Astrocyte (in vitro differentiated cells and primary cell): ENCODE measurements around the gene PLIN4. TPM values are rescaled to one million over a fixed set of nuclear protein-coding genes. Genes with fewer than 3 reads are reported as not detected.

Experiments
- DNase-seq: peaks from one replicate; pipeline ENCODE4 v3.0.0-alpha.2; 2010; ENCODE audit warnings: low read depth
- FAIRE-seq: peaks from 2 replicates; lab custom pipeline; 2011; peaks lifted over from hg19 to GRCh38; lab: Jason Lieb, UNC
- H2AFZ ChIP-seq: 2 replicates; pipeline ENCODE4 v1.6.0; 2012; ENCODE audit warnings: low read depth, low read length, inconsistent platforms
- H3K27ac ChIP-seq: 2 replicates; pipeline ENCODE4 v1.5.1; 2011; ENCODE audit warnings: low read depth, low read length, inconsistent platforms
- H3K27me3 ChIP-seq: 2 replicates; pipeline ENCODE4 v1.6.0; 2011; ENCODE audit warnings: low read length, inconsistent platforms; ENCODE audit not compliant: insufficient read depth
- H3K36me3 ChIP-seq: 2 replicates; pipeline ENCODE4 v1.5.1; 2011; ENCODE audit warnings: low read length, inconsistent platforms; ENCODE audit not compliant: insufficient read depth
- H3K4me1 ChIP-seq: 2 replicates; pipeline ENCODE4 v1.5.1; 2011; ENCODE audit warnings: low read length, inconsistent platforms; ENCODE audit not compliant: insufficient read depth
- H3K4me2 ChIP-seq: 2 replicates; pipeline ENCODE4 v1.6.0; 2012; ENCODE audit warnings: low read length, inconsistent platforms
- H3K4me3 ChIP-seq: 2 replicates; pipeline ENCODE4 v1.5.1; 2011; ENCODE audit warnings: low read depth, mild to moderate bottlenecking, low read length, inconsistent platforms; ENCODE audit not compliant: insufficient read depth
- H3K79me2 ChIP-seq: 2 replicates; pipeline ENCODE4 v1.6.0; 2012; ENCODE audit warnings: mild to moderate bottlenecking, low read length, inconsistent platforms; ENCODE audit not compliant: insufficient read depth
- H3K9ac ChIP-seq: 2 replicates; pipeline ENCODE4 v1.6.0; 2012; ENCODE audit warnings: mild to moderate bottlenecking, low read length, inconsistent platforms
- H3K9me3 ChIP-seq: 2 replicates; pipeline ENCODE4 v1.5.1; 2012; ENCODE audit warnings: low read depth, mild to moderate bottlenecking, low read length, inconsistent platforms; ENCODE audit not compliant: insufficient read depth
- H4K20me1 ChIP-seq: 2 replicates; pipeline ENCODE4 v1.6.0; 2012; ENCODE audit warnings: low read length, inconsistent platforms; ENCODE audit not compliant: insufficient read depth
- H3K27ac Mint-ChIP-seq: one replicate; pipeline ENCODE4 v1.8.0; 2021; ENCODE audit warnings: mild to moderate bottlenecking, mixed read lengths; ENCODE audit not compliant: unreplicated experiment
- H3K27me3 Mint-ChIP-seq: one replicate; pipeline ENCODE4 v1.8.0; 2021; ENCODE audit warnings: low read depth, mixed read lengths; ENCODE audit not compliant: unreplicated experiment
- H3K36me3 Mint-ChIP-seq: one replicate; pipeline ENCODE4 v1.8.0; 2021; ENCODE audit warnings: low read depth, mixed read lengths; ENCODE audit not compliant: unreplicated experiment
- H3K4me1 Mint-ChIP-seq: one replicate; pipeline ENCODE4 v1.8.0; 2021; ENCODE audit warnings: low read depth, mixed read lengths; ENCODE audit not compliant: unreplicated experiment
- H3K4me3 Mint-ChIP-seq: one replicate; pipeline ENCODE4 v1.8.0; 2021; ENCODE audit warnings: mild to moderate bottlenecking, moderate library complexity, mixed read lengths; ENCODE audit not compliant: unreplicated experiment
- H3K9me3 Mint-ChIP-seq: one replicate; pipeline ENCODE4 v1.8.0; 2021; ENCODE audit warnings: mild to moderate bottlenecking, mixed read lengths; ENCODE audit not compliant: unreplicated experiment
- EZH2 ChIP-seq: IDR thresholded peaks from 2 replicates; pipeline ENCODE4 v1.6.1; 2012; ENCODE audit warnings: mild to moderate bottlenecking, low read length, inconsistent platforms; ENCODE audit not compliant: insufficient read depth
- total RNA-seq: library from RNA; stranded (reverse); gene quantifications from 2 replicates; pipeline ENCODE4 v1.2.1, GENCODE V29; 2021
- TF ChIP-seq, protein P1 (sequence below): IDR thresholded peaks from 2 replicates; pipeline ENCODE4 v1.5.1; 2011; ENCODE audit warnings: low read depth, mild to moderate bottlenecking, inconsistent platforms, low read length, moderate library complexity; ENCODE audit not compliant: insufficient read depth

Gene PLIN4
- total RNA-seq, 1 donor from 2014 or later = 0.05 TPM

DNA sequence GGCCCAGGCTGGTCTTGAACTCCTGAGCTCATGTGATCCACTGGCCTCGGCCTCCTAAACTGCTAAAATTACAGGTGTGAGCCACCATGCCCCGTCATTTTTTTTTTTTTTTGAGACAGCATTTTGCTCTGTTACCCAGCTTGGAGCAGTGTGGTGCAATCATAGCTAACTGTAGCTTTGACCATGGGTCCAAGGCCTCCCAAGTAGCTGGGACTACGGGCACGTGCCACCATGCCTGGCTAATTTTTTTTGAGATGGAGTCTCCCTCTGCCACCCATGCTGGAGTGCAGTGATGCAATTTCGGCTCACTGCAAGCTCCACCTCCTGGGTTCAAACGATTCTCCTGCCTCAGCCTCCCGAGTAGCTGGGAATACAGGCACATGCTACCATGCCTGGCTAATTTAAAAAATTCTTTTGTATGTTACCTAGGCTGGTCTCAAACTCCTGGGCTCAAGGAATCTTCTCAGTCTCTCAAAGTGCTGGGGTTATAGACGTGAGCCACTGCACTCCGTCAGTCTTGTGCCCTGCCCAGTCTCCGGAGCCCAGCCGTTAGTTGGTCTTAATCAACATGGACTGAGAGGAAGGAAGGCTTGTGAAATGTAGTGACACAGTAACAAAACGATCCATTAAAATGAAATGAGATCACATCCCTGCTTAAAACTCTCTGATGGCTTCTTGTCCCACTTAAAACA lies 23.0 kb upstream of the PLIN4 start:
- Histone ChIP-seq H3K9ac (no peak overlapping the region), H3K4me2 (no peak overlapping the region), H3K27ac (no peak overlapping the region), H2AFZ (no peak overlapping the region), H3K9me3 (peaks cover 3% of the 10 kb centered on the region), H3K4me3 (no peak overlapping the region), H3K79me2 (no peaks in the 10 kb centered on the region), H4K20me1 (no peaks in the 10 kb centered on the region), H3K27me3 (peaks cover 8% of the 10 kb centered on the region), H3K4me1 (no peaks in the 10 kb centered on the region), H3K36me3 (no peaks in the 10 kb centered on the region)
- Mint-ChIP-seq H3K27ac (no peak overlapping the region), H3K27me3 (peaks cover 29% of the 10 kb centered on the region), H3K4me1 (no peaks in the 10 kb centered on the region), H3K36me3 (no peaks in the 10 kb centered on the region), H3K9me3 (no peaks in the 10 kb centered on the region), H3K4me3 (no peak overlapping the region)
- no peak for TF ChIP-seq EZH2
- TF ChIP-seq, protein P1, sequence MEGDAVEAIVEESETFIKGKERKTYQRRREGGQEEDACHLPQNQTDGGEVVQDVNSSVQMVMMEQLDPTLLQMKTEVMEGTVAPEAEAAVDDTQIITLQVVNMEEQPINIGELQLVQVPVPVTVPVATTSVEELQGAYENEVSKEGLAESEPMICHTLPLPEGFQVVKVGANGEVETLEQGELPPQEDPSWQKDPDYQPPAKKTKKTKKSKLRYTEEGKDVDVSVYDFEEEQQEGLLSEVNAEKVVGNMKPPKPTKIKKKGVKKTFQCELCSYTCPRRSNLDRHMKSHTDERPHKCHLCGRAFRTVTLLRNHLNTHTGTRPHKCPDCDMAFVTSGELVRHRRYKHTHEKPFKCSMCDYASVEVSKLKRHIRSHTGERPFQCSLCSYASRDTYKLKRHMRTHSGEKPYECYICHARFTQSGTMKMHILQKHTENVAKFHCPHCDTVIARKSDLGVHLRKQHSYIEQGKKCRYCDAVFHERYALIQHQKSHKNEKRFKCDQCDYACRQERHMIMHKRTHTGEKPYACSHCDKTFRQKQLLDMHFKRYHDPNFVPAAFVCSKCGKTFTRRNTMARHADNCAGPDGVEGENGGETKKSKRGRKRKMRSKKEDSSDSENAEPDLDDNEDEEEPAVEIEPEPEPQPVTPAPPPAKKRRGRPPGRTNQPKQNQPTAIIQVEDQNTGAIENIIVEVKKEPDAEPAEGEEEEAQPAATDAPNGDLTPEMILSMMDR = no peak
- FAIRE-seq = no peak
- no peak for DNase-seq

DNA sequence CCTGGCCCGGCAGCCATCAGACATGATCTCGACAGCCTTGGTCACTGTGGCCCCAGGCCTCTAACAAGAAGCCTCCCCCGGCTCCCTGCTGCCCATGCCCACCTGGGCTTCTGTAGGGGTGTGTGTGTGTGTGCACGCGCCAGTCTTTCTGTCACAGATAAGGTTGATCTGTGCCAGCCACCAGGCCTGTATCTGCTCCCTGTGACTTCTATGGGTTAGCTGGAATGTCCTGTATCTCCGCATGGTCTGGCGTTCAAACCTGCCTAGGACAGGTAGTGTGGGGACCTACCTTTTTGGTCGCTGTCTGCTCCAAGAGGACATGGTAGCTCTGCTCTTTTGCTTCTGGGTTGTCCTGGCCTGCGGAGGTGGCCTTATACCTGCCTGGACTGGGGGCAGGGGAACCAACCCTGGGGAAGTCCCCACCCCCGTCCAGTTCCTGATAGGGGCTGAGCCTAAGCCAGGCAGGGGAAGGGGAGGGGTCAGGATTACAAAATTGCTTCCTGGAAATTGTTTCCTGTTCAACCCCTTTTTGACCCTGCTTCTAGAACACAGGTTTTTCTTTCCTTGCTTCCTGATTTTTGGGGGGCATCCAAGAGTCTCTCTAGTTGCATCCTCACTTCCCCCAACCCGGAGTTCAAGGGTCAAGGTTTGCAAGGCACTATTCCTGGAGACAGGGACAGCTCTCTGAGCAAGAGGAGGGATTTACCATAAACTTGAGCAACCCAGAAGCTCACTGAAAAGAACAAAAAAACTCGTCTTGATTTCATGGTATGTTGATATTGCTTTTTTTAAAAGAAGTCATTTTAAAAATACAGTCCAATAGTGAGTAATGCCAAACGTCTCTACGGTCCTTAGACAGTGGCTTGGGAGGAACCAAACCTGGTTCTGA lies 21.7 kb upstream of the PLIN4 start, which contains the start of gene LRG1:
LRG1 (minus strand) TSS at position 344 of the 889 bp plus-strand sequence; CDS start at position 321, 23 bp downstream.
- H3K36me3 ChIP-seq = no peaks in the 10 kb centered on the region
- H3K36me3 Mint-ChIP-seq = no peaks in the 10 kb centered on the region
- H3K27me3 Mint-ChIP-seq = peaks cover 34% of the 10 kb centered on the region
- no peak within 1 kb of the TSS for H3K4me3 Mint-ChIP-seq
- peaks cover 3% of the 10 kb centered on the region for H3K9me3 ChIP-seq
- no peak within 1 kb of the TSS for H3K27ac Mint-ChIP-seq
- no peak within 1 kb of the TSS for H3K9ac ChIP-seq
- no peak for TF ChIP-seq EZH2
- TF ChIP-seq, protein P1 = no peak
- peaks cover under 1% of the 10 kb centered on the region for H3K4me1 ChIP-seq
- H3K27me3 ChIP-seq = peaks cover 8% of the 10 kb centered on the region
- no peak within 1 kb of the TSS for H3K4me2 ChIP-seq
- FAIRE-seq = no peak
- no peak within 1 kb of the TSS for H2AFZ ChIP-seq
- no peaks in the 10 kb centered on the region for H3K79me2 ChIP-seq
- H3K9me3 Mint-ChIP-seq = no peaks in the 10 kb centered on the region
- H4K20me1 ChIP-seq = no peaks in the 10 kb centered on the region
- no peak within 1 kb of the TSS for H3K27ac ChIP-seq
- H3K4me3 ChIP-seq = no peak within 1 kb of the TSS
- H3K4me1 Mint-ChIP-seq = no peaks in the 10 kb centered on the region
- no peak for DNase-seq
